DND-41 (cell line): ENCODE measurements around the gene MDM2.

Experiments
- ATAC-seq: fragments of 200-7000 bp; cut with Tn5 transposase; 3 replicates; pipeline ENCODE4 v1.9.1; 2021; ENCODE audit warnings: low read depth; ENCODE audit not compliant: insufficient read depth
- DNase-seq: peaks from one replicate; pipeline ENCODE4 v3.0.0-alpha.2; 2020
- H2AFZ ChIP-seq: 2 replicates; pipeline ENCODE4 v1.6.0; 2012; ENCODE audit warnings: low read depth, low read length
- H3K27ac ChIP-seq: 2 replicates; pipeline ENCODE4 v1.5.1; 2012; ENCODE audit warnings: low read length, inconsistent platforms
- H3K27me3 ChIP-seq: fragments of 200-600 bp; sonication (generic); 2 replicates; pipeline ENCODE4 v1.6.0; 2012; ENCODE audit warnings: low read length, mild to moderate bottlenecking, inconsistent platforms; ENCODE audit not compliant: insufficient read depth, poor library complexity
- H3K36me3 ChIP-seq: 2 replicates; pipeline ENCODE4 v1.5.1; 2012; ENCODE audit warnings: low read length, inconsistent platforms; ENCODE audit not compliant: insufficient read depth
- H3K4me1 ChIP-seq: 2 replicates; pipeline ENCODE4 v1.5.1; 2012; ENCODE audit warnings: mild to moderate bottlenecking, low read length; ENCODE audit not compliant: insufficient read depth
- H3K4me2 ChIP-seq: 2 replicates; pipeline ENCODE4 v1.6.0; 2012; ENCODE audit warnings: mild to moderate bottlenecking, moderate library complexity, low read length, inconsistent platforms; ENCODE audit not compliant: insufficient read depth
- H3K4me3 ChIP-seq, 2 experiments: fragments of 200-600 bp in 1 of 2; shearing (Covaris generic) in 1 of 2; 2 replicates each; pipeline ENCODE4 v1.5.1; 2012 to 2016; ENCODE audit warnings: inconsistent platforms in 2 of 2, low read length in 2 of 2, mild to moderate bottlenecking in 2 of 2, low read depth in 1 of 2, moderate library complexity in 1 of 2
- H3K79me2 ChIP-seq: 2 replicates; pipeline ENCODE4 v1.6.0; 2012; ENCODE audit warnings: low read length, inconsistent platforms; ENCODE audit not compliant: insufficient read depth
- H3K9ac ChIP-seq: 2 replicates; pipeline ENCODE4 v1.6.0; 2012; ENCODE audit warnings: low read depth, mild to moderate bottlenecking, inconsistent platforms, low read length, moderate library complexity
- H3K9me3 ChIP-seq: 2 replicates; pipeline ENCODE4 v1.5.1; 2012; ENCODE audit warnings: low read length, moderate library complexity, mild to moderate bottlenecking, inconsistent platforms; ENCODE audit not compliant: insufficient read depth, severe bottlenecking
- H4K20me1 ChIP-seq: 2 replicates; pipeline ENCODE4 v1.6.0; 2012; ENCODE audit warnings: low read length; ENCODE audit not compliant: insufficient read depth
- CTCF ChIP-seq: IDR thresholded peaks from 2 replicates; pipeline ENCODE4 v1.5.1; 2012; ENCODE audit warnings: borderline replicate concordance, low read length, moderate library complexity, mild to moderate bottlenecking; ENCODE audit not compliant: poor library complexity, severe bottlenecking; ENCODE audit errors: extremely low read depth
- EZH2 ChIP-seq: IDR thresholded peaks from 3 replicates; pipeline ENCODE4 v1.6.1; 2012; ENCODE audit warnings: borderline replicate concordance, low read depth, mild to moderate bottlenecking, moderate library complexity, low read length, inconsistent platforms; ENCODE audit not compliant: severe bottlenecking

Gene MDM2

DNA sequence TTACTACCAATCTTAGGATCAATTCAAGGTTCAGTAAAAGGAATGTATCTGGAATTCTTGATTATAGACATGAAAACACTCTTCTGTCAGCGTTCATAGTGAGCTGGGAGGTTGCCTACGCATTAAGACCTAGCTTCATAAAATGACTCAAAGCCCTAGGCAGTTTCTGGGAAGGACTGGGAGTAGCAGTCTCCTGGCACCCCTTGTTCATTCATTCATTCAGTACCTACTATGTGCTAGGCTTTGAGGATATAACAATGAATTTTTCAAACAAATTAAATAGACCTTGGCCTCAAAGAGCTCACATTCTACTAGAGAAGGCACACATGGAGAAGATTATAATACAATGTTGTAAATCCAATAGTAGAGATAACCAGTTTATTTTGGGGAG is 46.1 kb downstream of the MDM2 start:
- Histone ChIP-seq H3K4me2 (no peak overlapping the region), H3K36me3 (no peaks in the 10 kb centered on the region), H3K79me2 (no peaks in the 10 kb centered on the region), H3K9me3 (no peaks in the 10 kb centered on the region), H2AFZ (no peak overlapping the region), H3K4me3 (no peak overlapping the region), H3K27me3 (no peaks in the 10 kb centered on the region), H3K27ac (no peak overlapping the region), H3K9ac (no peak overlapping the region), H3K4me1 (no peaks in the 10 kb centered on the region), H4K20me1 (no peaks in the 10 kb centered on the region)
- ATAC-seq (no peak), DNase-seq (no peak)
- TF ChIP-seq EZH2: no peak
- TF ChIP-seq CTCF: no peak

GRCh38 chr12:68854554-68854953 is 46.6 kb downstream of the MDM2 start:
- no peak for TF ChIP-seq CTCF
- TF ChIP-seq EZH2: no peak
- H3K27me3 ChIP-seq: no peaks in the 10 kb centered on the region
- no peak overlapping the region for H3K4me3 ChIP-seq
- H3K9ac ChIP-seq: no peak overlapping the region
- no peaks in the 10 kb centered on the region for H3K9me3 ChIP-seq
- no peak overlapping the region for H3K27ac ChIP-seq
- DNase-seq (no peak), ATAC-seq (no peak)
- H3K36me3 ChIP-seq: no peaks in the 10 kb centered on the region
- no peak overlapping the region for H2AFZ ChIP-seq
- H4K20me1 ChIP-seq: no peaks in the 10 kb centered on the region
- no peaks in the 10 kb centered on the region for H3K79me2 ChIP-seq
- H3K4me1 ChIP-seq: no peaks in the 10 kb centered on the region
- no peak overlapping the region for H3K4me2 ChIP-seq

DNA sequence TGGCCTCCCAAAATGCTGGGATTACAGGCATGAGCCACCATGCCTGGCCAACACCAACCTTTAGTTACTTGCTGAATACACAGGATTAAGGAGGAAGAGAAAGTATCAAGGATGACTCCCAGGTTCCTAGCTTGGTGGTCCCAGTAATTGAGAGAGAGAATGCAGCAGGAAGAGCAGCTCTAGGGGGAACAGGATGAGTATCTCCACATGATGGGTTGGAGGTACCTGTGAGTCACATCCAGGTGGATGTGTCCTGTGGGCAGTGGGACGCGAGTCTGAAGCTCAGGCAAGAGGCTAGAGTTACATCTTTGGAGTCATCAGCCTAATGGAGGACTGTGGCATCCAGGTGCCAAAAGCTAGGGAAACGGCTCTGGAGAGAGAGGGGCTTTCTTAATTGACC is 47.1 kb downstream of the MDM2 start:
- H3K4me1 ChIP-seq: no peaks in the 10 kb centered on the region
- H3K27ac ChIP-seq: no peak overlapping the region
- ATAC-seq: no peak
- DNase-seq: no peak
- H3K9me3 ChIP-seq: no peaks in the 10 kb centered on the region
- no peak overlapping the region for H2AFZ ChIP-seq
- TF ChIP-seq EZH2 (no peak), CTCF (no peak)
- no peaks in the 10 kb centered on the region for H3K27me3 ChIP-seq
- no peaks in the 10 kb centered on the region for H3K79me2 ChIP-seq
- H3K4me2 ChIP-seq: no peak overlapping the region
- H3K4me3 ChIP-seq: no peak overlapping the region
- no peak overlapping the region for H3K9ac ChIP-seq
- no peaks in the 10 kb centered on the region for H3K36me3 ChIP-seq
- H4K20me1 ChIP-seq: no peaks in the 10 kb centered on the region

GRCh38 chr12:68855771-68856170 is 47.8 kb downstream of the MDM2 start:
- H4K20me1 ChIP-seq: no peaks in the 10 kb centered on the region
- H3K4me1 ChIP-seq: no peaks in the 10 kb centered on the region
- no peaks in the 10 kb centered on the region for H3K27me3 ChIP-seq
- TF ChIP-seq EZH2 (no peak), CTCF (no peak)
- H2AFZ ChIP-seq: no peak overlapping the region
- no peaks in the 10 kb centered on the region for H3K9me3 ChIP-seq
- H3K79me2 ChIP-seq: no peaks in the 10 kb centered on the region
- ATAC-seq (no peak), DNase-seq (no peak)
- no peak overlapping the region for H3K4me3 ChIP-seq
- H3K27ac ChIP-seq: no peak overlapping the region
- no peak overlapping the region for H3K9ac ChIP-seq
- no peak overlapping the region for H3K4me2 ChIP-seq
- no peaks in the 10 kb centered on the region for H3K36me3 ChIP-seq
